Measurements from ENCODE around the gene CEP192.
"Not testable (repeated sequence)": the region's sequence is repeated elsewhere in the genome, so short reads cannot be mapped to it uniquely, and the experiment has no call there.

The CEP192 gene

GRCh38 chr18:12995424-12995823, 4.3 kb downstream of the CEP192 start:
- DNase-seq, result no peak

- DNase-seq, result no peak
Observed at GRCh38 chr18:12995952-12996477, 4.9 kb downstream of the CEP192 start.

GRCh38 chr18:12996661-12997292, 5.6 kb downstream of the CEP192 start:
- no peak for DNase-seq

- not testable (repeated sequence) for DNase-seq
Observed at GRCh38 chr18:12997330-12997729, 6.2 kb downstream of the CEP192 start.

GRCh38 chr18:12998332-12999060, 7.3 kb downstream of the CEP192 start:
- no peak for DNase-seq

- no peak for DNase-seq
Observed at GRCh38 chr18:13003466-13003896, 12.3 kb downstream of the CEP192 start.

GRCh38 chr18:13004396-13004795, 13.2 kb downstream of the CEP192 start:
- no peak for DNase-seq

GRCh38 chr18:13005289-13005688, 14.1 kb downstream of the CEP192 start:
- DNase-seq, result no peak

- DNase-seq, result no peak
Observed at GRCh38 chr18:13006531-13007247, 15.5 kb downstream of the CEP192 start.

- DNase-seq, result no peak
Observed at GRCh38 chr18:13007248-13007560, 16.0 kb downstream of the CEP192 start.

GRCh38 chr18:13011719-13012118, 20.6 kb downstream of the CEP192 start:
- DNase-seq, result no peak

GRCh38 chr18:13014232-13014631, 23.1 kb downstream of the CEP192 start:
- DNase-seq, result no peak

GRCh38 chr18:13014818-13015217, 23.7 kb downstream of the CEP192 start:
- no peak for DNase-seq

GRCh38 chr18:13017247-13017875, 26.2 kb downstream of the CEP192 start:
- DNase-seq, result no peak

GRCh38 chr18:13018374-13018773, 27.2 kb downstream of the CEP192 start:
- no peak for DNase-seq

GRCh38 chr18:13019301-13019700, 28.1 kb downstream of the CEP192 start:
- DNase-seq, result no peak

- DNase-seq, result no peak
Observed at GRCh38 chr18:13022644-13023043, 31.5 kb downstream of the CEP192 start.

GRCh38 chr18:13025233-13025632, 34.1 kb downstream of the CEP192 start:
- no peak for DNase-seq

- no peak for DNase-seq
Observed at GRCh38 chr18:13026583-13027270, 35.6 kb downstream of the CEP192 start.

- no peak for DNase-seq
Observed at GRCh38 chr18:13028869-13029268, 37.7 kb downstream of the CEP192 start.

- DNase-seq, result no peak
Observed at GRCh38 chr18:13032173-13032572, 41.0 kb downstream of the CEP192 start.

- DNase-seq, result no peak
Observed at GRCh38 chr18:13035249-13035914, 44.2 kb downstream of the CEP192 start.

All from NCI-H2171 (cell line).